HEK293 (cell line): Measurements from ENCODE around the gene OR6A2.

Source experiments
- SCRT2 ChIP-seq: fragments of 450-650 bp; formaldehyde crosslinking; IDR thresholded peaks from 2 replicates; pipeline ENCODE4 v1.5.1; 2016; ENCODE audit warnings: missing biosample characterization, missing genetic modification characterization
- ZNF433 ChIP-seq: fragments of 450-650 bp; formaldehyde crosslinking; IDR thresholded peaks from 2 replicates; pipeline ENCODE4 v1.5.1; 2016; ENCODE audit warnings: missing biosample characterization, missing genetic modification characterization, low read depth

DNA sequence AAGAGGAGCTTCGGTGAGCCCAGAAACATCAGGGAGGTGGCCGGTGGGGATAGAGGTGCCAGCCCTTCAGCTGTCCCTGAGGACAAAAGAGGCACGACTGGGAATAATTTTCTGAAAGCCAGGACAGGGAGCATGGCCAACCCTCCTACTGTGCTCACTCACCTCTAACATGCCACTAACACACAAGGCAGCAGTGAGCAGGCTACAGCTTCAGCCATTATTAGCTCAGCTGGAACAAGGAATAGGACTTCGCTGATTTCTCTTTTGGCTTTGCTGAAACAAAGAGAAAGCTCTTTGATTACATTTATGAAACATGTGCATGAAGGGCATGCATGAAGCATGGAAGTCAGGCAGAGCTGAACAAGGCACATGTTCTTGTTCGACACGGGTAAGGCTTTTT is 33.9 kb upstream of the OR6A2 start:
- TF ChIP-seq SCRT2 (tag by site-specific recombination) (no peak), ZNF433 (no peak)
